ENCODE measurements around the gene TMEM106A.
"Not testable (repeated sequence)": the region's sequence is repeated elsewhere in the genome, so short reads cannot be mapped to it uniquely, and the experiment has no call there.

Gene TMEM106A

DNA sequence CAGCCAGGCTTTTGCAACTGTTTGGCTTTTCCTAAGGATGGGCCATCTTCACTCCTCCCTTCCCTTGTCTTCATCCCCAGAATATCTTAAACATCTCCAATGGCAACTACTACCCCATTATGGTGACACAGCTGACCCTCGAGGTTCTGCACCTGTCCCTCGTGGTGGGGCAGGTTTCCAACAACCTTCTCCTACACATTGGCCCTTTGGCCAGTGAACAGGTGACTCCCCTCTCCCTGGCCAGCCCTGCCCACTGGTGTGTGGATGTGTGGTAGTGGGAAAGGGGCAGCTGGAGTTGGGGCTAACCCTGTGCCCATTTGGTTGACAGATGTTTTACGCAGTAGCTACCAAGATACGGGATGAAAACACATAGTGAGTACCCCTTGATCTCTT lies 4.7 kb downstream of the TMEM106A start:
- FAIRE-seq = no peak

DNA sequence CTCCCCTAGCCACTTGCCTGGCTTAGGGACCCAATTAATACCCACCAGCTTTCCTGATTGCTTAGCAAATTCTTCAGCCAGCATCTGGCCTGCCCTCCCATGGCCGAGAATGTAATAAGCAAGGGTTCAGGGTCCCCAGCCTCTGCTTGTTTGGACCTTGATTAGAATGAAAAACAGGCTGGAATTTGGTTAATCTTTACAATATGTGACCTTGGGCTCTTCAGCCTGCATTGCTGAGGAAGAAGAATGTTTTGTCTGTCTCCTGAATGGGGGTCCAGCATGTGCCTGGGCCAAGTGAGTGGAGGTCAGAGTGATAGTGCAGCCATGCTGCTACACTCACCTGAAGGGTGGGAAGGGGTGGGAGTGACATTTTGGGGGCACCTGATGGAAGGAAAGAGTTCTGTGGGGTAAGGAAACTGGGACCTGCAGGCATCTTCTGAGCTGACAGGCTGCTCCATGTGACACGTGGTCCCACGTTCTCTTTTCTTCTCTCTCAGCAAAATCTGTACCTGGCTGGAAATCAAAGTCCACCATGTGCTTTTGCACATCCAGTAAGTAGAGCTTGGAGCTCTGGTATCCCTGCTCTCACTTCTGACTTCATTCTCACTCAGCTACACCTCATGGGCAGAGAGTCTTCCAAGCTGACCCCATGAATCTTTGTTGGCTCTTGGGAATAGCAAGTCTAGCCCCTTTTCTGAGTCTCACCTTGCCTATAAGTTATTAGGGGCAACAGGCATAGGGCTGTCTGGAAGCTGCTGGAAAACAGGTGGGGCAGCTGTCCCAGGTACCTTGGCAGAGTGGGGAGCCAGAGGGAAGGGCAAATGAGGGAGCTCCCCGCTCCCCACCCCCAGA lies 5.3 kb downstream of the TMEM106A start:
- FAIRE-seq = no peak

DNA sequence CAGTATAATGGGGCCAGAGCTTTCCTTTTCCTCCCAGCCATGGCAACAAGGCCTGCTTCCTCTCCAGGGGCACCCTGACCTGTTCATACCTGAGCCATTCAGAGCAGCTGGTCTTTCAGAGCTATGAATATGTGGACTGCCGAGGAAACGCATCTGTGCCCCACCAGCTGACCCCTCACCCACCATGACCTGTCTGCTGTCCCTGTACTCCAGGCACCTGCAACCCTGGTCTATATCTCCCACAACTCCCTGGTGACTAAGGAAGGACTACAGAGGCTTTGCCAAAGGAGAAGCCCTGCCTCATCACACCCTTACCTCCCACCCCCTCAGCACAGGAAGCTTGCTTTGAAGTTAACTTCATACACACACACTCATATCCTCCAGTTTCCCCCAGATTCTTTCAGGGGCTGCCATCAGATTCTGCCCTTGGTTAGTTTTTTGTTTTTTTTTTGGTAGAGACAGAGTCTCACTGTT lies 6.0 kb downstream of the TMEM106A start:
- no peak for FAIRE-seq

DNA sequence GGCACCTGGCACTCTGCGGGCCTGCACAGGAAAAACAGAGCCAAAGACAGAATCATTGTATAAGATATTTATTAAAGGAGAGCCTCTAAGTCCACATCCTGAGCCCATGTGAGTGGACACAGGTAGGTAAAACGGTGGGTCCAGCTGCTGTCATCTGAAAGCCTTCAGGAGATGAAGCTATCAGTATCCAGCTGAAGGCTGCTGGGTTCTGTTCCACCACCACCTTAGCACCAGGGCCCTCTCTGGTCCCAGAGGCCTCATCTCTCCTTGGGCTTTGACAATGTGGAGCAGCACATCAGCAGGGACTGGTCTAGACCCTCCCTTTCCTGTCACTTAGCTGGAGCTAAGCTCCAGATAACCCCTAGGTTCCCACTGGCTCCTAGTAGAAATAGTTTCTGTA lies 7.3 kb downstream of the TMEM106A start:
- FAIRE-seq = no peak

- no peak for FAIRE-seq
Measured at GRCh38 chr17:43219746-43220380, 8.2 kb downstream of the TMEM106A start.

DNA sequence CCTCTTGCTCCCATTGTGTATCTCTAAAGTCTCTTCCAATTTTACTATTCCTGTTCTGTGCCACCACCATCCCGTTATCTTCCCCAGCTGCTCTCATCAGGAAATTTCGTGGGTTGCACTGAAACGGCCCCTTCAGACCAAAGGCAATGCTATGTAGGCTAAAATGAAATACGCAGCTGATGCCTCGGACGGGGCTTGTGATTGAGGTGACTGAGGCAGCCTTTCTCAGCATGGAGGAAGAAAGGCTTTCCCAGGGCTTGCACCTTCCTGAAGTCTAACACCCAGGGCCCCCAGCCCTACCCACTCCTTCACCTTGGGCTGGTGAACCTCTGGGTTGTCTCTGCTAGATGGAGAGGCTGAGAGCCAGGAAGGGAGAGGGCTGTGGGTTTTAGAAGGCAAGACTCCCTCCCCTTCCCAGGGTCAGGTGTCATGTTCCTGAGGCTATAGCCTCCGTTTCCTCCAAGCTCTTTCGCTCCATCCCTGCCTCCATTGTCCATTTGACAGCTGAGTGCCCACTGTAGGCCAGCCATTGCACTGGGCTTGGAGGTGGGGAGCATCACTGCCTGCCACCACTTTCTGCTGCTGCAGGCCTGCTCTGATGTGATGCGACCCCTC lies 8.9 kb downstream of the TMEM106A start:
- no peak for FAIRE-seq

DNA sequence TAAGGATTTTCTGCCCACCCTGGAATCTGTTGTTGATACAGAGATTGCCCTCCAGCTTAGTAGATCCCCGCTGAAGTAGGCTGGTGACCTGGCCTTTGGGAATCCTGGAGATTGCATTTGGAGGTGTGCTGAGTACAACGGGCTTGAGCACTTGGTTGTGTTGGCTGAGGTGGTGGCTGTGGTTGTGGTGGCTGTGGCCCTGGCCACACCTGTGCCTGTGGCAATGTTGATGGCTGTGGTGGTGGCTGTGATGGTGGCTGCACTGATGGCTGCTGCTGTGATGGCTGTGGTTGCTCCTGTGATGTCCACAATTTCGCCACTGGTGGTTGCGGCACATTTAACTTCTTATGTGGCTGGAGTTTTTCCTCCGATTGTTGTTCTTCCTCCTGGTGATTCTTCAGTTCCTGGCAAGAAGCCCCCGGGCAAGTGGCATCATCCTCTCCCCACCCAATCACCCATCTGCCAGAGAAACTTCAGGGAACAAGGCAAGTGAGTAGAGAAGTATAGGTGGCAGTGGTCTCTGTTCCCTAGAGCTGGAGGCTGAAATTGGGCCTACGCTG lies 12.6 kb downstream of the TMEM106A start:
- FAIRE-seq = no peak

- no peak for FAIRE-seq
Measured at GRCh38 chr17:43226393-43226792, 14.7 kb downstream of the TMEM106A start.

DNA sequence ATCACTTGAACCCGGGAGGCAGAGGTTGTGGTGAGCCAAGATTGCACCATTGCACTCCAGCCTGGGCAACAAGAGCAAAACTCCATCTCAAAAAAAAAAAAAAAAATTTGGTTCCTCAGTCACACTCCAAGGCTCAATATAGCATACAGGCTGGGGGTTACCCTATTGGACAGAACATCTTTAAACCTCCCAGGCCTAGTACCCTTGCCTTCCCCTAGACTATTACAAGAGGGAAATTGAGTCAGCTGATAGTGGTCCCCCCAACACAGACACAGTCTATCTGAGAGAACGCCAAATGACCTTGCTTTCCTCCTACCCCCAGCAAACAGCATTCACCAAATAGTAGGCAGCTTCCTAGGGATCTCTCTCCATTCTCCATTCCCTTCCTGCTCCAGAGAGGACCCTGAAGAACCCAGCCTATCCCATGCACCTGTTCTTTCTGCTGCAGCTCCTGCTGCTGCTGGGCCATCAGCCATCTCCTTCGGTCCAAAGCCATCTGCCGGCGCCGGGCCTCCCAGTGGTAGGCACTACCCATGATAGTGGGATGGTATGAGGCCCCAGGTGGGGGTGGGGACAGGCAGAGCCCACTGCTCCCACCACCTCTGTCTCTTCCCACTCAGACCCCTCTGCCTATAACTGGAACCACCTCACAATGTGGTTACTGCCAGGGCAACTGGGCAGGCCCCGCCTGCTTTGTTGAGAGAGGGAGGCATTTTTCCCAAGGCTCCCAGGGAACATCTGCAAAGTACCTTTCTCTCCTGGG lies 16.5 kb downstream of the TMEM106A start, which contains the start of gene CCDC200:
Gene CCDC200, minus strand, starts transcription at position 604 of the 763 bp plus-strand sequence. Its CDS starts 69 bp downstream, at position 535.
- not testable (repeated sequence) for FAIRE-seq

- FAIRE-seq = not testable (repeated sequence)
Measured at GRCh38 chr17:43231205-43232020, 19.7 kb downstream of the TMEM106A start.

DNA sequence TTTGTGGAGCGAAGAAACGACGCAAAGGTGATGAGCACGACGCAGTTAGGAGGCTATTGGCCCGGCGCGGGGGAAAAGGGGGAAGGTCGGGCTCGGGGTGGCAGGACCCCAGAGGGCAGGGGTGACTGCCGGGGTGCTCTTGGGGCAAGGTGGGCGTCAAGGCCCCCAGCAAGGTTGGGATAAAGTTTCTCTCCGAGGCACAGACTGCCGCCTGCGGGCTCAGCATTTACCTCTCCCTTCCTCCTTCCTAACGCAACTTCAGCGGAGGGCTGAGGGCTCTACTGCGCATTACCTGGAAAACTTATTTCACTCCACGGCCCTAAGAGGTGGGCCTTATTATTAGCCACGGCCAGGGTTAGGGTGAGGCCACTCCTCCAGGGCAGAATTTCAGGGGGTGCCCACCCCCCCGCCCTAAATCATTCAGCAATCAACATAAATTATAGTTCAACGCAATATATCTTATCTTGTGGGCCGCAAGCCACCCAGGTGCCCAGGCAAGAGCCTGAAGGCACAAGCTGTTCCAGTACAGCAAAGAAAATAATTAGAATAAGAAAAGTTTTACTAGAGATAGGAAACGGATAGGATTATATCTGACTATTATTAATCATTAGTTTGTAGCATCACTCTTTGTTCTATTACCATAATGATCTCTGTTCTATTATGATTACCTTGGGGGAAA lies 20.5 kb downstream of the TMEM106A start:
- not testable (repeated sequence) for FAIRE-seq

GRCh38 chr17:43233263-43233662 lies 21.6 kb downstream of the TMEM106A start:
- not testable (repeated sequence) for FAIRE-seq

DNA sequence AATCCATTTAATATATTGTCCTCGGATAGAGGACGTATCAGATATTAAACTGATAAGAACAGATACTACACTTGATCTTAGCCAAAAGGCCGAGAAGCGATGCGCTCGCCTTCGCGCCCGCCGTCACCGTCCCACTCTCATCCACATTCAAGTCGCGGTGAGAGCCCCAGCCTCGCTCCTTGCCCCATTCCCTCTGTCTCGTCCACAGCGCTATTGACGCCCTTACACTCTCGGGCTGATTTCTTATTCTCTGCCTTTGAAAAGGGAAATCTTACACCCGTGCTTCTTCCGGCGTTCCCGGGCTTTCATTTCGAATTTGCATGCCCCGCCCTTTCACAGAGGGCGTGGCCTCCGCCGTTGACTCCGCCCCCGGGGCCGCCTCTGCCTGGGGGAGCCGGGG lies 22.2 kb downstream of the TMEM106A start, which contains the start of gene RNU2-1:
Gene RNU2-1, minus strand, starts transcription at position 101 of the 400 bp plus-strand sequence.
- not testable (repeated sequence) for FAIRE-seq

- not testable (repeated sequence) for FAIRE-seq
Measured at GRCh38 chr17:43239597-43239996, 27.9 kb downstream of the TMEM106A start.

DNA sequence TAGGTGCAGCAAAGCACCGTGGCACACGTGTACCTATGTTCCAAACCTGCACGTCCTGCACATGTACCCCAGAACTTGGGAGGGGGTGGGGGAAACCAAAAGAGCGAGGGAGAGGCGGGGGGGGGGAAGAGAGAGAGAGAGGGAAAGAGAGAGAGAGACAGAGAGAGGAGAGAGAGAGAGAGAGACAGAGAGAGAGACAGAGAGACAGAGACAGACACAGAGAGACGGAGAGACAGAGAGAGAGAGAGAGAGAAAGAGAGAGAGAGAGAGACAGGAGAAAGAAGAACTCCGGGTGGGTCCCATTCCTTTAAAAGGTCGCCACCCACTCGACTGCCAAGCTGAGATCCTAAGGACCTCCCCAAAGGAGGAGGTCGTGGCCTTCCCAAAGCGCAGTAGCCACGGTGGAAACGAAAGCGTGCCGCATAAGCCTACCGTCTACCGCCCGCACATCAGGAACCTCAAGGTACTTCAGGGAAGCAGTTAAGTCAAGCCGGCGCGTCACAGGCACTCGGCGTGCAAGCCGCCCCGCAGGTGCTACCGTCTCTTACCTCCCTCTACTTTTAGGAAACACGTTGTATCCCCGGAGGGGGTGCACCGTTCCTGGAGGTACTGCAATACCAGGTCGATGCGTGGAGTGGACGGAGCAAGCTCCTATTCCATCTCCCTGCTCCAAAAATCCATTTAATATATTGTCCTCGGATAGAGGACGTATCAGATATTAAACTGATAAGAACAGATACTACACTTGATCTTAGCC lies 29.1 kb downstream of the TMEM106A start:
- FAIRE-seq = not testable (repeated sequence)

- FAIRE-seq = not testable (repeated sequence)
Measured at GRCh38 chr17:43246456-43246855, 34.8 kb downstream of the TMEM106A start.
